DOHH2 (cell line): ENCODE measurements around the gene PRKN.

Experiments used
- EZH2phosphoT487 ChIP-seq: fragments of 200-600 bp; sonication (generic); IDR thresholded peaks from 2 replicates; pipeline ENCODE4 v1.6.1; 2017; ENCODE audit warnings: borderline replicate concordance, mild to moderate bottlenecking, antibody characterized with exemption, low read length, moderate library complexity, mixed read lengths
- TF ChIP-seq, protein P1 (sequence below): fragments of 200-600 bp; sonication (generic); IDR thresholded peaks from one replicate; pipeline ENCODE4 v1.5.1; 2014; ENCODE audit warnings: antibody characterized with exemption, mild to moderate bottlenecking, low read depth, low read length; ENCODE audit not compliant: poor library complexity, severe bottlenecking

DNA sequence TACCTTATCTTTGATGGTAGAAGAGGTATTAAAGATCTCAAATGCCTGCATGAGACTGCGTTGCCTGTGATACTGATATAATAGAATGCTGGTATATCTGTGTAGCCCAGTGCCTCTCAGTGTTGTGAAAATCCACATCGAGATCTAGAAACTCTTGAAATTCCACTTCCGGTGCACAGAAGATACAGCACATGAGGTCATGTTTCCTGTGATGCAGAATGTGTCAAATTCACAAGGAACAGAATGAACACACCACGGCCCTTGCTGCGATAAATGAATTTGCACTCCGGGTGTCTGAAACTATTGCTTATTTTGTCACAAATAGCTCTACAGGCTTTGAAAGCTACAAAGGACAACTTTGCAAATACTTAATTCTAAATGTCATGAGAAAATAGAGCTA, 765.8 kb downstream of the PRKN start:
- TF ChIP-seq, protein P1, sequence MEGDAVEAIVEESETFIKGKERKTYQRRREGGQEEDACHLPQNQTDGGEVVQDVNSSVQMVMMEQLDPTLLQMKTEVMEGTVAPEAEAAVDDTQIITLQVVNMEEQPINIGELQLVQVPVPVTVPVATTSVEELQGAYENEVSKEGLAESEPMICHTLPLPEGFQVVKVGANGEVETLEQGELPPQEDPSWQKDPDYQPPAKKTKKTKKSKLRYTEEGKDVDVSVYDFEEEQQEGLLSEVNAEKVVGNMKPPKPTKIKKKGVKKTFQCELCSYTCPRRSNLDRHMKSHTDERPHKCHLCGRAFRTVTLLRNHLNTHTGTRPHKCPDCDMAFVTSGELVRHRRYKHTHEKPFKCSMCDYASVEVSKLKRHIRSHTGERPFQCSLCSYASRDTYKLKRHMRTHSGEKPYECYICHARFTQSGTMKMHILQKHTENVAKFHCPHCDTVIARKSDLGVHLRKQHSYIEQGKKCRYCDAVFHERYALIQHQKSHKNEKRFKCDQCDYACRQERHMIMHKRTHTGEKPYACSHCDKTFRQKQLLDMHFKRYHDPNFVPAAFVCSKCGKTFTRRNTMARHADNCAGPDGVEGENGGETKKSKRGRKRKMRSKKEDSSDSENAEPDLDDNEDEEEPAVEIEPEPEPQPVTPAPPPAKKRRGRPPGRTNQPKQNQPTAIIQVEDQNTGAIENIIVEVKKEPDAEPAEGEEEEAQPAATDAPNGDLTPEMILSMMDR, result no peak
- no peak for TF ChIP-seq EZH2phosphoT487
